Daoy (cell line): Measurements from ENCODE around the gene TRIO. TPM values are rescaled to one million over a fixed set of nuclear protein-coding genes. Genes with fewer than 3 reads are reported as not detected.
A peak's percentile ranks its signal among the peaks of the same experiment; 100 is the strongest.
"Not testable (repeated sequence)": the region's sequence is repeated elsewhere in the genome, so short reads cannot be mapped to it uniquely, and the experiment has no call there.

ENCODE experiments used
- DNase-seq: peaks from one replicate; pipeline ENCODE4 v3.0.0-alpha.2; 2015; ENCODE audit warnings: low read depth
- total RNA-seq: library from RNA; depleted of rRNA; stranded (reverse); fragments of >200 nt; shearing (Covaris generic); gene quantifications from 2 replicates; pipeline ENCODE4 v1.2.3, GENCODE V29; 2014

The TRIO gene
- total RNA-seq, 1 experiment from 2014 or later, result 112 TPM

DNA sequence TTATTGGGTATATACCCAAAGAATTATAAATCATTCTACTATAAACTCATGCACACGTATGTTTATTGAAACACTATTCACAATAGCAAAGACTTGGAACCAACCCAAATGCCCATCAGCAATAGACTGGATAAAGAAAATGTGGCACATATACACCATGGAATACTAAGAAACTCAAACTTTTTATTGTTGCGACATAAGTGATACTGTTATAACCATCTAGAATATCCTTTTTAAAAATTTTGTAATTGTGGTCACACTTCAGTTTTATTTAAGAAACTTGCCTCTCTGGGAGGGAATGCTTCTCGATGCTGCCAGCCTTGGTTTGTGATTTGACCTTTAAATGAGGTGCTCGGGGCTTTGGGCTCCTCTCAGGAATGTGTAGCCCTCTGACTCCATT lies 237.6 kb downstream of the TRIO start:
- DNase-seq, result no peak

DNA sequence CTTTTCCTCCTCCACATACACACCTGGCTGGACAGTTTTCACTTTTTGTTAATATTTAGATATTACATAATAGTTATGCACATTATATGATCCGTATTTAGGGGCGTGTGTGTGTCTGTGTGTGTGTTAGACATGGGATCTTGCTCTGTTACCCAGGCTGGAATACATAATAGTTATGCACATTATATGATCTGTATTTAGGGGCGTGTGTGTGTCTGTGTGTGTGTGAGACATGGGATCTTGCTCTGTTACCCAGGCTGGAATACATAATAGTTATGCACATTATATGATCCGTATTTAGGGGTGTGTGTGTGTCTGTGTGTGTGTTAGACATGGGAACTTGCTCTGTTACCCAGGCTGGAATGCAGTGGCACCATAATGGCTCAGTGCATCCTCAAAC lies 239.5 kb downstream of the TRIO start:
- no peak for DNase-seq

DNA sequence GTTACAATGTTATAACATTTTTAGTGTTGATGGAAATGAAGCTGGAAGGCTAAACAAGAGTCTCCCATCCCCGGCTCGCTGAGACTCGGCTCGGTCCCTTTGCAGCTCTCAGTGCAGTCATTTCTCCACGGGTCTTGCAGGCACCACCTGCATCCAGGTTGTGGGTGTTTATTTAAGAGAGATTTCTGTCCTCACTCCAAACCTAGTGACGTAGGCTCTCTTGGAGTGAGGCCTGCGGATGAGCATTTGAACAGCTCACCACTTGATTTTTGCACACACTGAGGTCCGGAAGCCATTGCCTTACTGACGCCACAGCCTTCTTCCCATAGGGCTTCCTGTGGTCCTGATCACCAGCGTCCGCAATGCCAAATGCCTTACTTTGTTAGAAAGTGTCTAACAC lies 240.8 kb downstream of the TRIO start:
- DNase-seq, result no peak

DNA sequence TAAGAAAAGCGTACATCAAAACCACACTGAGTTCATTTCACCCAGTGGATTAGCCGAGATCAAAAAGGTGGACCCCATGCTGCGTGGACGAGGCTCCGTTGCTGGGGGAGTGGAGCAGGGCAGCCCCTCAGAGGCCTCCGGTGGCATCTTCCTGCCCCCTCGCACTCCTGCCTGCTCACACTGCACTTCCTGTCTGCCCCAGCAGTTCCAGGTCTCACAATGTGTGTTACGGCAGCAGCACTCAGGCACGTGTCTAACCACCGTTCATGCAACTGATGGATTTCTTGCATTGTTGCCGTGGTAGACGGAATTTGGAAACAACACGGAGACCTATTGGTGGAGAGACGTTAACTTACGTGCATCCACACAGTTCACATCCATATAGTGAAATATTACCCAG lies 241.9 kb downstream of the TRIO start:
- DNase-seq, result no peak

DNA sequence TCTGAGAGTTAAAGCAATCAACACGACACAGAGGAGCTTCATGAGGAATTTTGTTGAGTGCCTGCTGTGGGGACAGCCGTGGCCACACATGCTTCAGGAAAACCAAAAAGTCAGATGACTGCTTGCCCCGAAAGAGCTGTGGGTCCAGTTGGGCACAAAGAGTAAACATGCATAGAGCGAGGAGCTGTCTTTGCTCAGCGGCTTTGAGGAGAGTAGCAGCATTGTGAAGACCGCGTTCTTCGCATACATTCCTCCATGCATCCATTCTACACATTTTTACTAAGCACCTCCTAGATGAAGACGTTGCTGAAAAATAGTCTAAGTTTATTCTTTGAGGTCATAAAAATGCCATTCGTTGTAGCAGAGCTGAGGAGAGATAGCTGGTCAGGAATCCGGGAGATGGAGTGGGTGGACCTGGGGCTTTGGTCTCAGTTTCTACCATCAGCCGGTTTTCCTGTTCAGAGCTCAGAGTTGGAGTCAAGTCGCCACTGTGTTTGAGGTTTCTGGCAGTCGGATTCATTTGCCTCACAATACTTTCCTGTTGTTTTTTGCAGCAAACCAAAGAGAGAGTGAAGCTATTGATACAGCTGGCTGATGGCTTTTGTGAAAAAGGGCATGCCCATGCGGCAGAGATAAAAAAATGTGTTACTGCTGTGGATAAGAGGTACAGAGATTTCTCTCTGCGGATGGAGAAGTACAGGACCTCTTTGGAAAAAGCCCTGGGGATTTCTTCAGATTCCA lies 243.9 kb downstream of the TRIO start:
- no peak for DNase-seq

DNA sequence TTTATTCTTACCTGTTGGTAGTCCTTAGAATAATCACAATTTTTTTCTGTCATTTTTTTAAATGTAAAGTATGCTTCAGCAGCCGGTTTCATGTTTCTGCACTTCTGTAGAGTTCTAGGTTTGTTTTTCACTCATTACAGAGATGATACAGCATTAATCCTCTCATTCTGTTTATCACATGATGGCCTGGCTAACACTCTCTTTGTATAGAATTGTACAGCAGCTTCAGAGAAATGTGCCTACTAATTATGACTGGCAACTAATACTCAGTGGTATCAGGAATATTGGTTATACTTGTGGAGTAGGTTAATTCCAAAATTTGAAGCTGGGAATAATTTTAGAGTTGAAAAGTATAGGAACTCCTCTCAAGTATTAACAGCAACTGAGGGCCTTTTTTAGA lies 245.6 kb downstream of the TRIO start:
- no peak for DNase-seq

DNA sequence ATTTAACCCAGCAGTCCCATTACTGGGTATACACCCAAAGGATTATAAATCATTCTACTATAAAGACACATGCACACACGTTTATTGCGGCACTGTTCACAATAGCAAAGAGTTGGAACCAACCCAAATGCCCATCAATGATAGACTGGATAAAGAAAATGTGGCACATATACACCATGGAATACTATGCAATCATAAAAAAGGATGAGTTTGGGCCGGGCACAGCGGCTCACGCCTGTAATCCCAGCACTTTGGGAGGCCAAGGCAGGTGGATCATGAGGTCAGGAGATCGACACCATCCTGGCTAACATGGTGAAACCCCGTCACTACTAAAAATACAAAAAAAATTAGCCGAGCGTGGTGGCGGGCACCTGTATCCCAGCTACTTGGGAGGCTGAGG lies 249.4 kb downstream of the TRIO start:
- not testable (repeated sequence) for DNase-seq

DNA sequence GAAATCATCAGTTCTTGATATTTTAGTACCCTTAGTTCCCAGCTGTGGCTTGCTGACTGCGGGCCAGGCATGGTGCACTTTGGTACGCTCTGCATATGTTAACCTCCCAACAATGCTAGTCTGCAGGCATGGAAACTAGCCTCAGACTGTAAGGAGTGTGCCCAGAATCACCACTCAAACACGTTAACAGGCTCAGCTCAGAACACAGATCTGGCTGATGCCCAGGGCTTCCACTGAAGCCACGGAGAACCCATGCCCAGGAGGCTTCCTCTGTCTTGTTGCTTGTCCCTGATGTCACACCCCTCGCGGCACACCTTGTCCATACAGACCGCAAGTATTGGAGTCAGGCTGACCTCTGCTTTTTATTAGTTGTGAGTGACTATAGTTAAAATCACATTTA lies 251.2 kb downstream of the TRIO start:
- no peak for DNase-seq

DNA sequence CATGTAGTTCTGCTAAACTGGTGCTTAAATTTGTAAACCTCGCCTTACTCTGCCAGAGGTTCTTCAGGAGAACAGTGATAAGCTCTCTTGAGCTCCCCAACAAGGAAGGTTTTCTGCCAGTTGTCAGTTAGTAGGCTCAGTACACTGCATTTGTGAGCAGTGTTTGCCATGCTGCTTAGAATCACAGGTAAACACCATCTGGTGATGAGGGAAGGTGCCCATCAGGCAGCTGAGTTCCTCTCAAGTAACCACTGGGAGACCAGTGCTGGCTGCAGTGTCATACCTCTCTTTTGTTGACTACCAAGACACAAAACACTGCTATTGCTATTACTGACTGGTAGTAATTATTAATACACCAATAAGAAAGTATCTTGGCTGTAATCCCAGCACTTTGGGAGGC lies 252.3 kb downstream of the TRIO start:
- DNase-seq, result no peak

DNA sequence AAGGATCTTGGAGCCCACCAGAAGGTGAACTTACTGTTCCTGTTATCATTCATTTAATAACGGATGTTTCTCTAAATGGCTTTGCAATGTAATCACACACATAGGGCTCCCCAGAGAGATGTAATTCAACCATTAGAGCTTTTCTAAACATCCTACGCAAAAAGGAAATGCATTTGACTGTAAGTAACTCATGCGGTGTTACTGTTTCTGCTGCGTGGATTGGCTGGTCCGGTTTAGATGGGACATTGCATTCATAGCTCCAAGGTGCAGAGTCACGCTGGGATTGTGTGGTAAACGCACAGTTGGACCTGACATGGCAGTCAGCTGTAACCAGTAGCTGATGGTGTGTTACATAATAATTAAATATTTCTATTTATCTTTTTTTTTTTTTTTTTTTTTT lies 252.9 kb downstream of the TRIO start:
- DNase-seq, result no peak

DNA sequence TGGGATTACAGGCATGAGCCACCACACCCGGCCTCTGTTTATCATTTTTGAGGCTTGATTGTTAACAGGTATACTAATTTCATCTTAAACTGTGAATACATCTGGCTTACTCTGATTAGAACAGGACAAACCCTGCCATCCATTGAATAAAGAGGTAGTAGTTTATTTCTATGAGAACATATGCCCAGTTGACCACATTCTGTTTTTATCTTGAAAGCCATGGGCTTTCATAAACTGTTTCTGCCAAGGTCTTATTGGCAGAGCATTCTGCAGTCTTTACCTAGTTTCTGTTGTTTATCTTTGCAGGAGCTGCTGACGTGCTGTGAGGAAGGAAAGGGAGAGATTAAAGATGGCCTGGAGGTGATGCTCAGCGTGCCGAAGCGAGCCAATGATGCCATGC lies 253.6 kb downstream of the TRIO start:
- no peak for DNase-seq

DNA sequence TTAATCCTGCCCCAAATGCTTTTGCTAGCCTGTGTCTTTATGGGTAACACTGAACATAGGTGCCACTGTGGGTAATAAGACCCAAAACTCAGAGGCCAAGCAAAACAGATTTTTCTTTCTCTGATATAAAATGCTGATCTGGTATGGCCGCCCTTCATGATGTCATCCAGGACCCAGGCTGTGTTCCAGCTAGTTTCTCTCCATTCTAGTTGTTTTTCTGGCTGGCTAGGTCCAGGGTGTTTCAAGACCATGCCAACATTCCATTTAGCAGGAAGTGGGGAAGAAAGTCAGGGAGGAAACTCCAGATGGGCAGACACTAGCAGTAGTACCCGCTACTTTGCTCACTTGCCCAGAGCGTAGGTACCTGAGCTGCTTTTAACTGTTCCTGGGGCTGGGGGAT lies 254.6 kb downstream of the TRIO start:
- peak; percentile 41 for DNase-seq

DNA sequence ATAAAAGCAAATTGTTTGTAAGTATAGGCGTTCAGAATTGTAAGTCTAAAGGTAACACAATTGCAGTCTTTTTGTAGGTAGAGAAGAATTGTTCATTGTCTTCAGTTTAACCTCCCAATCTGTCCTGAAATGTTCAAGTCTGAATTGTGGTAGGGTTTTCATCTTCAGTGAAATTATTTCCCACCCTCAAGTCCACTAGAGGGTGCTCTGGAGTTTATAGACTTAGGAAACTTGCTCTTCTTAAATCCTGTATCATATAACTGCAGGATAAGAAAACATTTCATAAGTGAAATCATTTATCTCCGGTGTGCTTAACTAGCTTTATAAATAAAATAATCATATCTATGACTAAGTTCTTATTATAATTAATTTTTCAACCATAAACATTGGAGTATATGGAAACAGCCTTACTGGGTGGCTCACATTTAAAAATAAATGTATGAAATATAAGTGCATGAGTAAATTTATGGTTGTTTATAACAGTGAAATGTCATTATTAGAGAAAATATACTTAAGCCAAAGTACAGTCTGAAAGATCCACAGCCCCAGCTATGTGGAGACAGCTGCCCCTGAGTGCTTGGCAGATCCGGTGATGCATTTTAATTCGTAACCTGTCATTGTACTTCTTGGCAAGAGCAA lies 256.0 kb downstream of the TRIO start:
- DNase-seq, result no peak

DNA sequence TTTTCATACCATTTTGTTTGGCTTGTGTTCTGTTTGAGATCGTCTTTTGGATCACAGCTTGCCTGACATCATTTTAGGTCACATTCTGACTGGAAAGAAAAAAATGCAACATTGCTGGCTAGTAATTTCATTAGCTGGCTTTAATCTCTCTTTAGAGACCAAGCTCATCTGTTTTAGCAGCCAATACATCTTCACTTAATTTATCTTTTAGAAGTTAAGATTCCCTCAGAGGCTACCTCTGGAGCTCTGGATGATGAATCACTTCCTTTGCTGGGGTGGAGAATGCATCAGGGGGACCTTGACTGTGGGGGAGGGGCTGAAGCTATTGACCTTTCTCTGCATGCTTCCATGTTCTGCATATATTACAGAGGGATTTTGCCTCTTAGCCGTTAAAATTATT lies 256.9 kb downstream of the TRIO start:
- DNase-seq, result peak; percentile 59

DNA sequence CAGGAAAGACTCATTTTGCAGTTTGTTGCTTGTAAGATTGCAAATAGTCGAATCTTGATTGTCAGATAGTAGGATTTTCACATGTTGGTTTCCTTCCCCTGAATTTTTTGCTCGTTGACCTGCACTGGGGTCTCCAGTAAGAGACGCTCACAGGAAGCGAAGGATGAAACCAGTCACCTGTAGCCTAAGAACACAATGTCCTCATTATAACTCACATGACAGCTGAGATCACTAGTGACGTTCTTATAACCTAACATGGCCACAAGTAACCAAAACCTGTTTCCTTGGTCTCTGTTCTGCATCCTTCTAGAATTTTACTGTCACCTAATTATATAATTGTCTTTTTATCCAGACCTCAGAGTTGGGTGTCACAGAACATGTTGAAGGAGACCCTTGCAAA lies 257.5 kb downstream of the TRIO start:
- DNase-seq, result no peak

DNA sequence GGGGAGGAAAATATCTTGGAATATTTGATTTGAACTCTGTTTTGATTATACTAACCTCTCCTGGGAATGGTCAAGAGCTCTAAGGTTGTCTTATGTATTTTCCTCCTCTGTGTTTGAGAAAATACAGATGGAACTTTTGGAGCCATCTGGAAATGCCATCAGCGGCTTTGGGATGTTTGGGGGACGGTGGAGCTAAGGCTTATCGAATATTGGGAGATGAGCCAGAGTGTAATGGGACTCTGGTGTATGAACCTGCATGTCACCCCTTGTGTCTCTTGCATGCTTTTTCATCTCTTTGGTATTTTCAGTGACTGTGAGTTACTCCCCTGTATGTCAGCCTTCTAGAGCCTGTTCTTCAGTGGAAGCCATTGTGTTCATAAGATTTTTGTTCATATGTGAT lies 258.5 kb downstream of the TRIO start:
- DNase-seq, result no peak

DNA sequence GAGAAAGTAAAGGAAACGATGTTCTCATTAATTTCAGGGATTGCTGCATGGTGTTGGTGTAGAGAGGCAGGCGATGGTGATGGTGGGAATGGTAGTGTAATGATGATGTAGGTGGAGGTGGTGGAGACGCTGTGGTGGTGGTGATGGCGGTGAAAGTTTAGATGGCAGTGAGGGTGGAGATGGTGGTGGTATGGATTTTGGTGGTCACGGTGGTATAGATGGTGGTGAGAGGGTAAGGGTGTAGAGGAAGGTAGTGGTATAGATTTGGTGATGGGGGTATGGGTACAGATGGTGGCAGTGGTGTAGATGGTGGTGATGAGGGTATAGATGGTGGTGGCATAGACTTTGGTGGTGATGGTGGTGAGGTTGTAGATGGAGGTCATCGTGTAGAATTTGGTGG lies 259.3 kb downstream of the TRIO start:
- no peak for DNase-seq

DNA sequence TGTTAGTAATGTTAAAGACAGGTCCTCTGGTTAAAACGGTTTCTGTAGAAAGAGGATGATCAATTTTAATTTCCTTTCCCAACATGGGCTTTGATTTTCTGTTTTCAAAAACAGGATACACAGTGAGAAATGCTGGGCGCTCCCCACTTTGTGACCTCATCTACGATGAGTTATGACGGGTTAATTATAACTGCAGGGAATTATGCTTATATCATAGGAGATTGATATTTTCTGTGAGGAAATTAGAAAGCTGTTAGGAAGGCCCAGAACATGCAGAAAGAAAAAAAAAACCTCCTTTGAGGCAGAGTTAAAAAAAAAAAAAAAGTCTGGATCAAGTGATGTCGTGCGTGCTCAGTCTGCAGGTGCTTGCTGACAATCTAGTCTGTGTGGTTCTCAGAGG lies 261.6 kb downstream of the TRIO start:
- DNase-seq, result no peak

DNA sequence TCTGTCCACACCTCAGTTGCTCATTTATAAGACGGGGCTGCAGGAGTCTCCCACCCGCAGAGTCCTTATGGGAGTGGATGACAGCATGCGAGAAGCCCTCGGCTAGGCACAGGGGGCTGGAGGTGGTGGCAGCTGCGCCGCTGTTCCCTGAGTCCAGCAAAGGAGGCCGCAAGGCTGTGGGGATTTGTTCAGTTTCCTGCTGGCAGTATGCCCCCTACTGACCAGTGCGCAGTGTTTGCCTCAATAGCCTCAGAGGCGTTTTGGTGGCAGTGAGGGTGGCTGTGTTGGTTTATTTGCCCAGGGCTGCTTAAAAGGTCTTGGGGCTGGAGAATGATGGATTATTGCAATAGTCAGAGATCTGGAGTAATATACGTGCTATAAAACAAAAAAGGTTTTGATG lies 262.1 kb downstream of the TRIO start:
- no peak for DNase-seq

DNA sequence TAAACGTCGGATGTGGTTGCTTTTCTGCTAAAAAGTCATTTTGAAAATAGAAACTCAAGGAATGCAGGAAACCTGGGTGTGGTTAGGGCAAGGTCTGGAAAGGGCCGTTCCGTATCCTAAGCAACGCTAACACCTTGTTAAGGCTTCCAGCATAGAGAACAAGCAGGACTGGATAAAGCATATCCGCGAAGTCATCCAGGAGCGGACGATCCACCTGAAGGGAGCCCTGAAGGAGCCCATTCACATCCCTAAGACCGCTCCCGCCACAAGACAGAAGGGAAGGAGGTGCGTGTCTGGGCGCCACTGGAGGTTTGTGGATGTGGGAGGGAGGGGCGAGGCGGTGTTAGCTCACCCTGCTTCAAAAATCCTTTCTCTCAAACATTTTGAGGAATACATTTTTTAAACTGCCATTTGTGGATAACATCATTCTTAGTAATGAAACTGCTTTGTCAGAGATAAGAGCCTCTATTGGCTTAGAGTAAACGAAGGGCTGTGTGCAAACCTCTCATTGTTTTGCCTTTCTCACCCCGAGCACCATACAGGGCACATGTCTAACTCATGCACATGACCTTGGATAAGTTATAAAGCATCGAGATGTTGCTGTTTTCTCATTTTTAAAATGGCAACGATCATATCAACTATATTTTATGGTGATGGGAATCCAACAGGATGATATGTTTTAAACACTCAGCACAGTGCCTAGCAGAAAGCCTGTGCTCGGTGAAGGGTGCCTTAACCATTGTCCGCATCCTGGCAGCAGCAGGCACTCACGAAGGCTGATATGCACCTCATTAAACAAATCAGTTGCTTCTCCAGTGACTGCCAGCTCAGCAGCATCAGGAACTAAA lies 262.8 kb downstream of the TRIO start:
- no peak for DNase-seq

DNA sequence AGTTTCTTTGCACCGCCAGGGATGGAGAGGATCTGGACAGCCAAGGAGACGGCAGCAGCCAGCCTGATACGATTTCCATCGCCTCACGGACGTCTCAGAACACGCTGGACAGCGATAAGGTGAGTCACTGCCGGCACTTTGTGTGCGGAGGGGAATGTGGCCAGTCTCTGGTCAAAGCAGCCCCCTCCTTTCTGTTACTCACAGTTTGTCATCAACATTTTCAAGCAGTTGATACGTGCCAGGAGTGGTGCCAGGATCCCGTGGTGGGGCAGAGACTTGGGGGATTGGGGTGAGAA lies 263.4 kb downstream of the TRIO start:
- peak; percentile 92 for DNase-seq

DNA sequence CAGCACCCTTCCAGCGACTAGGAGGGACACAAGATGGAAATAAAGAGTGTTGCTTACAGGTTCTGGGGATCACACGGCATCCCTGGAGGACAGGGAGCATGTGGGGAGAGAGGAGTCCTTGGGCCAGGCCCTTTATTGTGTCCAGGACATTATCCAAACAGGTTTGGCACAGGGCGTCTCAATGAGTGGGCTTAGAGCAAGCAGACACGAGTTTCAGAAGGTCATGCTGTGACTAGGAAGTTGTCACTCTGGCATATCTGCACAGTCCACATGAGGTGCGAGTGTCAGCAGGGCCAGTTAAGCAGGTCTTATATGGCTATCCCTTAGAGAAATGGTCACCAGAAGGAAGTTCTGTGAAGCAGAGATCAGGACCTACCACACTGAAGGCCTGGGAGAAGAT lies 263.9 kb downstream of the TRIO start:
- DNase-seq, result no peak

DNA sequence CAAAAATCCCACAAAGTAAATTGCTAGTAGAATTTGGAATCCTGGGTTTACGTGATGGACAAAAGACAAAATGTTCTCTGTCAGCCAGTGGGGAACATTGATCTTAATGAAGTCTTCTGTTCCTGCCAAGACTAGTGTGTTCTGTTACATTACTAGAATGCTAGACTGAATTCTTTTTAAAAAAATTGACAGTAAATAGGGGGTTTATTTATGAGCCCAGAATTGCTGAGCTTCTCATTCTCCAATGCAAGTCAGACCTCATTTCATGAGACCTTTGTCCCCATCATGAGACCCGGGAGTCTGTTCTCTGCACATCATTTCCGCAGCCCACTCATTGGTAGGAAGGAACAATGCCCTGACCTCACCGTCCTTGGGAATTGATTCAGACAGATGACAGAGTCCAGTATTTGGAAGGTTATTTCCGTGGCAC lies 264.6 kb downstream of the TRIO start:
- no peak for DNase-seq
